Left renal cortex interstitium (tissue), 4 donors: ENCODE results near the gene AFAP1. TPM values are rescaled to one million over a fixed set of nuclear protein-coding genes. Genes with fewer than 3 reads are reported as not detected.

Source experiments
- DNase-seq, 4 donors: peaks; one replicate each; pipeline ENCODE4 v3.0.0-alpha.2; 2013; ENCODE audit warnings: low read depth in 4 of 4, low spot score in 2 of 4, missing footprints in 1 of 4
- polyA plus RNA-seq, 4 donors: library from polyadenylated mRNA; unstranded; fragments of 120-200 nt; gene quantifications; one replicate each; pipeline ENCODE4 v1.2.1, GENCODE V29; 2013; ENCODE audit not compliant: insufficient read length in 4 of 4

AFAP1 gene
- polyA plus RNA-seq, 4 donors: 19.5 to 26.5 (median 24.7) TPM

DNA sequence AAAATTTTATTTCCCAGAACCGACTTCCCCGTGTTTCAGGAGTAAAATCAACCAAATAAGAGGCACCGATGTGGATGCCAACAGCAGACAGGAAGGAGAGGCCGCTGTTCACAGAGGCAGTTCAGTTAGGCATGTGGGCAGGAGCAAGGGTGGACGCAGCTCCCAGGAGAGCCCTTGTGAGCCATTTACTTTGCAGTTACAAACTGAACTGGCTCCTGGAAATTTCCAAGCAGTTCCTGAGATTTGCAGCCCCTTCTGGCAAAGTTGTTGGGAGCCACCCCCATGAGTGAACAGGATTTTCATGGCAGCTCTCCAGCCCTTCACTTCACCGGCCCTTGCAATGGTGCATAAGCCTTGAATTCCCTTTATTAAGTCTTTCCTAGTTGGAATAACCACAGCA, 189.1 kb downstream of the AFAP1 start:
- DNase-seq: no peak

DNA sequence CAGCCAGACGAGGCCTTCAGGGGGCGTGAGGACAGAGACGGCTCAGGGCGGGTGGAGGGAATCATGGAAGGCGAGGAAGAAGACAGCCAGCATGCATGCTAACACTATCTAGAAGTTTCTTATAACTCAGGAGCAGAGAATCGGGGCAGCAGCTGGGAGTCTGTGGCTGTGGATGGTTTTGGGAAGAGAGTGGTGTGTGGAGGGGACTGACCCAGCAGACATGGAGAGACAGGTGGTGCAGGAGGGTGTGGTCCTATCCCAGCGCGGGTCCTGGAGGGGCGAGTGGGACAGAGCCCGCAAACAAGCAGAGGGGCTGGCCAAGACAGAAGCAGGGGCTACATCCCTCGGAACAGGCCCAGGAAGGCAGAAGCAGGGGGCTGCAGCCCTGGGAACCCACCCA, 192.1 kb downstream of the AFAP1 start:
- no peak for DNase-seq

DNA sequence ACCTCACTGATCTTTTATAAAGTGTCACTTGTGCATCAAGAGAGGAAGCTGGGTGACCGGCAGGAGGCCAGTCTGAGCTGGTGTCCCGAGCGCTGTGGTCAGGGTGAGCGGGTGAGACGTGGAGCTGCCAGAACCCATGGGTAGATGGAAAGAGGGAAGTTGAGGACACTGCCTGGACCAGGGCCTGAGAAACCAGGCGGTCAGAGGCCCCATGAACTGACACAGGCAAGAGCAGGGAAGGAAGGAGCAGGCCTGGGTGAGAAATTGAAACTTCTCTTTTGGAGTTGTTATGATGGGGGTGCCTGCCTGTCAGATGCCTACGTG, 192.6 kb downstream of the AFAP1 start:
- no peak for DNase-seq

DNA sequence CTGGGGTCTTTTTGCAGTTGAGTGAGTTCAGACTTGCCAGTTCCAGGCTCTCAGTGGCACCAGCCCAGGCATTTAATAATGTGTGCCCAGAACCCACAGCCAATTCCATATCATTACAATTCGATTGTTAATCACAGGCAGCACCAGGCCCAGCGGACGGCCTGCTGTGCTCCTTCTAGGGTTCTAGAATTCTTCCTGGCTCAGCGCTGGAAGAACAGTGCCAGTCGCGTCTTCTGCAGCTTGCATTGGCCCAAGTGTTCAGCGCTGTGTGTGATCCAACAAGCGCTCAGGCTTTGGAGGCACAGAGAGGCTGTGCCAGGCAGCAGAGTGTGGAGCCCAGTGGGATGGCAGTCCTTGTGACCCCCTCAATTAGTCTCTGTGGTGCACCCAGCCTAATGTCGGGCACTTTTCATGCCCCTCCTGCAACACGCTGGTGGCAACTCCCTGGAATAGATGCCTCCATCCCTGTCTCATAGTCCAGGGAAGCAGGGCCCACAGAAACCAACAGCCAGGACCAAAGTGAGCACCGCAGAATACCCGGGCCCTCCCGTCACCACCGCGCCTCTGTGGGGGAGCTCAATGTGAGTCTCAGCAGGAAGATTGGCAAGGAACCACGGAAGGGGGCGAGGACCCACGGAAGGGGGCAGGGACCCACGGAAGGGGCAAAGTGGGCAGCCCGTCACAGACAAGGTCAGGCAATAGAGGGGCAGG, 193.2 kb downstream of the AFAP1 start:
- no peak for DNase-seq

DNA sequence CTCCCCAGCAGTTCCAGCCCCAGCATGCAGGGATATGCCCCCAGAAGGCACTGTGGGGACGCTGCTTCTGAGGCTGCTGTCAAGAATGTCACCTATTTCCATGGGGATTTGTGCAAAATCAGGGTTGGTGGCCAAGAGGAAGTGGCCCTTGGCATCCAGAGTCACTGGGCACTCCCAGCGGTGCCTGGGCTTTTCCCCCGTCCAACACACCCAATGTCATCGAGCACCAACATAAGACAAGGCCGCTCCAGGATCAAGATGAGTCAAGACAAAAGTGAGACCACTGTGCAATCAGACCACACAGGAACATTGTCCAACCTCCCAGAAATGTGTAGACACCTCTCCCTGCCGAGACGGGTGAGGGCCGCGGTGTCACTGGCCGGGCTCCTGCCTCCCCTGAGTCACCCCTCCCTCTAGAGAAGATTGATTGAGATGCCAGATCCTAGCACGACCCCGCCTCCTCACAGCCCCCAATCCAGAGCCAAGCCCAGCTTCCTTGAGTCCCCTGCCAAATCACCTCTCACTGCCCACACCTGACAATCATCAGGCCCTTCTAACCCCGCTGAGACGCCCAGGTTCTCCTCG, 194.3 kb downstream of the AFAP1 start:
- DNase-seq: no peak

DNA sequence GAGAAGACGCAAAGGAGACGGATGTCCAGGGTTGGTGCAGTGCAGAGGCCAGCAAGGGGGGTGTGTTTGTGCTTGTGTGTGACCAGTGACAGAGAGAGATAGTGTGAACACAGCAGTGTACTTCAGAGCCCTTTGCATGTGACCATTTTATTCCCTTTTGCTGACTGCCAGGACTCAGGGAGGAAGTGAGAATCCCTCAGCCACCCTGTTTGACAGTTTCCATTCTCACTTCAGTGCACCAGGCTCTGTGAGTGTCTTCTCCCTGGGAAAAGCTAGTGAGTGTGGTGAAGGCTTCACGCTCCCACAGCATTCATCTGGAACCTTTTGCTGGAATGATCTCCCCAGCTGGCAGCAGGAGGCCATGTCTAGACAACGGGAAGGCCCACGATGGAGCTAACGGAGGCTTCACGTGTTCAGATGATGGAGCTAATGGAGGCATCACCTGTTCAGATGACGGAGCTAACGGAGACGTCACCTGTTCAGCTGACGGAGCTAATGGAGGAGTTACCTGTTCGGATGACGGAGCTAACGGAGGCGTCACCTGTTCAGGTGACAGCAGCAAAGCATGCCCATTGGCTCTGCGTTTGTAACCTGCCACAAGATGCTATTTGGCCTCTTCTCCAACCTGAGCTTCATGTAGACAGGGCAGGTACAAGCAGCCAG, 195.4 kb downstream of the AFAP1 start:
- DNase-seq: no peak

DNA sequence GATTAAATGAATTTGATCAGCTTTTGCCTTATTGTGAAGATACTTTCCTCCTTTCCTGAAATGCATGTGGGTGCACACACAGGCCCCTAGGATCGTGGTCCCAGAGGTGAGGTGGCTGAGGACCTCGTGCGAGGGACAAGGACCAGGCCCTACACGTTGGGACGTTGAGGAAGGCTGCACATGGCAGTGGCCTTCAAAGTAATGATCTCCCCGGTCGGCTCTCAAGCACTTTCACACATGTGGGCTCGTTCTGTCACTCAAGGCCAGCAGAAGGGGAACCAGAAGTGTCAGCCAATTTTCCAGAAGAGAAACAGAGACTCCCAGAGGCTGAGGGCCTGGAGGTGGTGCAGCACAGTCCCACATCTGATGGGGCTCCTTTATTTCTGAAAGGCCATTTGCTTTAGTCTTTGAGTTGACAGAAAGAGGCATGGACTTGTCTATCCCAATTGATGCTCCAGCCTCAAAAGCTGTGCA, 196.8 kb downstream of the AFAP1 start:
- no peak for DNase-seq

DNA sequence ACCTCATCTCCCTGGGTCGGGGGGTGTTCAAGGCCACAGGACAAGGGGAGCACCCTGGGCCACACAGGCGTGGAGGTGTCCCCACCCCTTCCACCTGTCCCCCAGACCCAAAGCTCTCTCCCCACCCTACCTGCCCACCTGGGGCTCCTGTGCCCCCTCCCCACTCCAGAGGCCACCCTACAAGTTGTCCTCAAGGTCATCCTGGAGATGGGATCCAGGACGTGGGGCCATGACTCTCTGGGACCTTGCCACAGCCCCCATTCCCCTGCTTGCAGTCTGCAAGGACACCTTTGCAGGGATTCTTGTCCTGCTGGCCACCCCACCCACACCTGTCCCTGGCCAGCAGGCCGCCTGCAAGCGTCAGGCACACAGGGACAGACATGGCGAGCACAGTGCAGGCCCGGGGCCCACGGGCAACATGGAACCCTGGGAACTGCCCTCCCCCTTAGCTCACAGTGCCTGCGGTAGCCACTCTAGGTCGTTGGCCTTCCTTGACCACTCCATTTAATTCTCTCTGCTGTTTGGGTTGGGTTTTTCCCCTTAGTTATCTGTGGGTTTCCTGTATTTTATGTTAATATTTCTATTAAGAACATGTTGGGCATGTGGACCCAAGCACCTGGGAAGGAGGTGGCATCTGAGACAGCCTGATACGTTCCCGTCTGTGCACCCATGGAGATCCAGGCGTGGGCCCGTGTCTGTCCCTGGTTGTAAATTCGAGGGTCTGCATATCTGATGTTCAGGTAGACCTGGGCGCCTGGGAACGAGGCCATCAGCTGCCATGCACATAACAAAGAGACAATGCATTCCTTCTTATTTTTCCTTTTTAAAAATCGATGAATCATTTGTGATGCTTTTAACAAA, 197.5 kb downstream of the AFAP1 start:
- no peak for DNase-seq

DNA sequence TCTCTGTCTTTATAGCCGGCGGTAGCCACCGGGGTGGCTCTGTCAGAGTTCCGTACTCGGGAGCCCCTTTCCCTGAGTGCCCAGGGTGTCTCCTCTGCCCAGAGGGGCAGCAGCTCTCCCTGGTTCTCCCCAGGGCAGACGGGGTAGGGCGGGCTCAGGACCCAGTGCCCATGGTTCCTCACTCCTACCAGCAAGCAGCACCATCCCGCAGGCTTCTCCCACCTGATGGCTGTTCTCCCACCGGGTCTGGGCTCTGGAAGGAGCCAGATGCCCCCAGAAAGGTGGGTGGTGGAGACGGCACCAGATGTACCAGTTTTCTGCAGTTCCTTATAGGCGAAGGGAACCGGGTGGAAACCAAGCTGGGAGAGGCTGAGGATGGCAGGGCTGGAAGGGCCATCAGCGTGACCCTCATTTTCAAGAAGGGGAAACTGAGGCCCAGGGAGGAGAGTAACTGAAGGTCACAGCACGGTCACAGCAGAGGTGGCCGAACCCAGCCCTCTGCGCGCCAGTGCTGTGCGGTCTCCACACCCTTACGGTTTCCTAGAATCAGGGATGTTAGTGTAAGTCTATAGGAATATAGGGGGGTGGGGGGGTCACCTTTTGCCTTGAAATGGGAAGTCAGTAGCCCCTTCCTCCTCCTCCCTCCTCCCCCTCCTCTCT, 198.7 kb downstream of the AFAP1 start:
- no peak for DNase-seq

DNA sequence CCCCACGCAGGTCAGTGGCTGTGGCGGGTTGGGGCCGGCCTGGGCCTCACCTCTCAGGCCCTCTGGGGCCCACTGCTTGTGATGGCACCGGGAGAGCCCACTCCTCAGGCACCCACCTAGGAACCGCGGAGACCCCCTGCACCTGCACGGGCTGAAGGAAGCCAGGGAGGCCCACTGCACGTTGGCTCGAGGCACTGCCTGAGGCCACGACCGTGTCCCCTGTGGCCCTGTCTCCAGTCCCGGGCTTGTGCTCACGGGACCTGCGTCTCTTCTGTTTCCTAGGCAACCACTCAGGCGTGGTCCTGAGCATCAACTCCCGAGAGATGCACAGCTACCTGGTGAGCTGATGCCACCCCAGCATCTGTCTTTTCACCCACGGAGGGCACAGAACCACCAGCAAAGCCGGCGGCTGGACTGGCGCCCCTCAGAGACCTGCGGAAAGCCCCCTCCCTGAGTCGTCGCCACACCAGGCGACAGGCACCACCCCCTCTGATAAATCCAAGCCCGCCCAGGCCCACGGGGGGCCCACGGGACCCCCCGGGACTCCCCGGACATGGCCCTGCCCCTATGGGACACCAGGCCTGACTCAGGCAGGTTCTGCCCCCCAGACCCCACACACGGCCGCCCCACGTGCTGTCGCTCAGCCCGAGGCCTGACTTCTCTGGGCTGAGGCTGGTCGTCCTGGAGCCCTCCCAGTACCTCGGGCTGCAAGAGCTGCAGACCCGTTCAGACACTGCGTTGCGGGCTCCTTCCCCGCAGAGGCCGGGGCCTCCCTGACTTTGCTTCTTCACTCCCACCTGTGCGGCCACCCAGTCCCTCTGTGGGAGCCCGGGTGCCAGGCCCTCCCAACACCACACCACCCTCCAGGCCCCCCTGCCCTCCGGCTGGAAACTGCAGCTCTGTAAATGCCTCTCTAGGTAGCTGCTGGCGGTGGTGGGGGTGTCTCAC, 199.5 kb downstream of the AFAP1 start:
- DNase-seq: no peak

DNA sequence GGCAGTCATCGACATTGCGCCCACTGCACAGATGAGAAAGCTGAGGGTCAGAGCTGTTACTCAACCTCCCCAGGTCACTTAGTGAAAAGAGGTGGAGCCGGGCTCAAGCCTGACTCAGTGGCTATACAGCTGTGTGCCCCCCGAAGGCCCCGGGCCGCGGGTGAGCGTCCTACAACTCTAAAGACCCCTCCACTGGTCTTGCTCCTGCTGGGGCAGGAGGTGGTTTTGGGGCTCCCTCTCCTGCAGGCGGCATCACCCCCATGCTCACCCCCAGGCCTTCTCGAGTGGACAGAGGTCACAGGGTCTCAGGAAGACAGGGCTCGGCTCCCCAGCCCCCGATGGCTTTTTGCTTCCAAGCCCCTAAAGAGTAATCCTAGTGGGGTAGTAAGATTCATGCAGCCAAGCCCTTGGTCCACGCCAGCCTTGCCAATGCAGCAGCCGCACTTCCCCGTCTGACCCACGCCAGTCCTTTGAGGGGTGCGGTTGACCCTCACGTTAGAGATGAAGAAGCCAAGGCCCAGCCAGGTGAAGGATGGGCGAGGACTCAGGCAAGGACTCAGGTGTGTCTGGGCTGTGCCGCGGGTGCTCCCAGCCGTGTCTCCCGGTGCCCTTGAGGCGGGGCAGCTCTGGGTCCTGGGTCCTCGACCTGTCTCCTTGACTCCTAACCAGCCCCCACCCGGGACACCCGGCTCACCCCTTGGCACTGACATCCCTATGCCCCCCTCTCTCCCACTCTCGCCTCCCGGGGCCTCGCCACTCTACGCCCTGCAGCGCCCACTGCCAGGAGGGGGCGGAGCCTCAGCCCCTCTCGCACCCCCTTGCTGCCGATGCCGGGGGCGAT, 200.4 kb downstream of the AFAP1 start:
- DNase-seq: no peak

DNA sequence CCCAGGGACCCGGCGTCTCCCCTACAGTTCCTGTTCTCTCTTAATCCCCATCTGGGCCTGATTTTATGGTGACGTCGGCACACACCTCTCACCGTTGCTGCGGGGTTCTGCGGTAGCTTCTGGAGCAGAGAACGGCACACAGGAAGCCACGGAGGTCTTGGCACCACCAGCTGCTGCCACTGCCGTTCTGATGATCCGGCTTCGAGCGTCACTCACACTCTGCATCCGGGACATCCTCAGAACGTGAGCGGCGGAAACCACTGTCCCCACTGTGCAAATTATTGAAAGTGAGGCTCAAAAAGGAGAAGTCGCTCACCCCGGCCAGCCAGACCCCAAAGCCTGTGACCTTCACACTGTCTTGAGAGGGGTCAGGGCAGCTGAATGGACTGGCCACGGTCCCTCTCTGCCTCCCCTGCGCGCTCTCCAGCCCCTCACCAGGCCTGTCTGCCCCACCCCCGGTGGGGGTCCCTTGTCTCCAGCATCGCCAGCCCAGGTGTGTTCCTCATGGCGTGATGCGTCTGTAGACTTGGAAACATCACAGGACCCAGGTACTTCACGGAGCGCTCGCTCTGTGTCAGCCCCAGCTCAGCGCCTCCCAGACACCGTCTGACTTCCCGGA, 201.1 kb downstream of the AFAP1 start:
- no peak for DNase-seq

DNA sequence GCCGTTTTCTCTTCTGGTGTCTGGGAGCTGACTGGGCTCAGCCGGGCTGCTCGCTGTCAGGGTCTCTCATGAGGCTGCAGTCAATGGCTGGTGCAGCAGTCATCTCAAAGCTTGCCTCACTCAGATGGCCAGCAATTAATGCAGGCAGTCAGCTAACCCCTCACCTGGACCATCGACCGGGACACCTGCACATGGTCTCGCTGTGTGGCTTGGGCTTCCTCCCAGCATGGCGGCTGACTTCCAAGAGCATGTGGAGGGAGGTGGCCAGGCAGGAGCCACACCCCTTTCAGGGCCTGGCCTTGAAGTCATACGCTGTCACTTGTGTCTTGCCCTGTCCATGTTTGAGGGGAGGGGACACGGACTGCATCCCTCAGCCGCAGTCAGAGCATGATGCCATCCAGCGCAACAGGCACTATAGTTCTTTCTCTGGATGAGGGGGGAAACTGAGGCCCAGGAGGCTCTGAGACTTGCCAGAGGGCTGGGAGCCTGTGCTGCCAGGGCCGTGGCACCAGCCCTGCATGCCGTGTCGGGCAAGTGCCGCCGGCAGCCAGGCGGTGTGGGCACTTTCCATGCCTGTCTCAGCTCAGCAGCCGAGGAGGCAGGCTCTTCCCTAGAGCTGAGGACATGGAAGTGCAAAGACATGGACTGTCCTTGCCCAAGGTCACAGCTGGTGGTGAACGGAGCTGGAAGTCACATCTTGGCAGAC, 201.8 kb downstream of the AFAP1 start:
- no peak for DNase-seq

DNA sequence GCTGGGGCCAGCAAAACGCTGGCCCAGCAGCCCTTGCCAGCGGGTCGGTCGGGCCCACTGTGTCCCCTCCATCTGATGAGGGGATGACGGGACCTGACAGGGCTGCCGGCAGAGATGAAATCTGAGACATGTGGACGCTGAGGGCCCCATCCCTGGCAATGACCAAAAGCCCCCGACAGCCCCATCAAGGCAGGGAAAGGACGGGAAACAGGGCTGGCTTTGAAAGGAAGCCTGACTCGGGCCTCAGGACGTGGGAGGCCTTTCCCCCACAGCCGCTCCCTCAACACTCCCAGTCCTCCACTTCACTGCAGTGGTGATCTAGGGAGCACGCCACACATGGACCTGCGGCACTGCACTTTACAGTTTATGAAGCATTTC, 202.4 kb downstream of the AFAP1 start:
- DNase-seq: no peak

DNA sequence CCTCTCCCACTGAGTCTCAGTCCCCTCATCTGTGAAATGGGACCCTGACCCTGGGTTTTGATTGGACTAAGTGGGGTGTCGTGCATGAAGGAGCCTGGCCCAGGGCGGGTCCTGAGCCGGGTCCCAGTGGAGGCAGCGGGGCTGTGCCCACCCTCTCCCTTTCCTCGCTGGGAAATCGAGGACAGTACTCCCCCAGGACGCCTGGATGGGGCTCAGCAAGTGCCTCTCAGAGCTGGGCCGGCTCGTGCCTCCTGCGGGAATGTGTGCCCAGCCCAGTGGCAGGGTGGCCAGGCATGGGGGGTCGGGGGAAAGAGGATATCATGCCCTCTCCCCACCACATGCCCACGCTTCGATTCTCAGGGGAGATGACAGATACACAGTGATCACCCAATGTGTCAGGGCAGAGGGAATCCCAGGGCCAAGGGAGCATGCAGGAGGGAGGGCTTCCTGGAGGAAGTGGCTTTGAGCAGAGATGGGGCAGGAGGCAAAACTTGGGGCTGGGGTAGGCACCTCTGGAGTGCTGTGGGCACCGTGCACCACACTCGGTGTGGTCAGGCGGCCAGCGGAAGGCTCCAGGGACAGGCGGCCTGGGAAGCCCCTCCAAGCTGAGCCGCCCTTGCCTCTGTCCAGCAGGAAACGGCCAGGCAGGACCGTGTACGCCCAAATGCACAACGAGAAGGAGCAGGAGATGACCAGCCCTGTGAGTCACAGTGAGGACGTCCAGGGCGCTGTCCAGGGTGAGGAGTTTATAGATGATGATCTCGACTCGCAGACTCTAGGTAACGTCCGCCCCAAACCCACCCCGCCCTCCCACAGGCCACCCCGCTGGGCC, 203.0 kb downstream of the AFAP1 start:
- no peak for DNase-seq

DNA sequence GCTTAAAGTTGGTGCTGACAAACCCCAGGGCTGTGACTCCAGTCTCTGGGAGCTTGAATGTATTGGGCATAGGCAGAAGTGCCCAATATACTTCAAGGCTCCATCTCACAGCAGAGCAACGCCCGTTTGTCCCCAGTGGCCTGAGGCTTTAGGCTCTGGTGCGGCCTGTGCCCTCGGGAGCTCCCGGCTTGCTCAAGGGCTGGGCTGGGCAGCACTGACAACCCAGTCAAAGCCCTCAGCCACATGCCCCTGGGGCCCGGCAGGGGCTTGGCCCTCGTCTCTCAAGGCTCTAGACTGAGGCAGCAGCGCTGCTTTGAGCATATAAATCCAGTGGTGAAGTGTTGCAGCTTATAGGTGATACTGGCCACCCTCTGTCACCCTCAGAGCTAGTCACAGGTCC, 203.7 kb downstream of the AFAP1 start:
- DNase-seq: no peak

DNA sequence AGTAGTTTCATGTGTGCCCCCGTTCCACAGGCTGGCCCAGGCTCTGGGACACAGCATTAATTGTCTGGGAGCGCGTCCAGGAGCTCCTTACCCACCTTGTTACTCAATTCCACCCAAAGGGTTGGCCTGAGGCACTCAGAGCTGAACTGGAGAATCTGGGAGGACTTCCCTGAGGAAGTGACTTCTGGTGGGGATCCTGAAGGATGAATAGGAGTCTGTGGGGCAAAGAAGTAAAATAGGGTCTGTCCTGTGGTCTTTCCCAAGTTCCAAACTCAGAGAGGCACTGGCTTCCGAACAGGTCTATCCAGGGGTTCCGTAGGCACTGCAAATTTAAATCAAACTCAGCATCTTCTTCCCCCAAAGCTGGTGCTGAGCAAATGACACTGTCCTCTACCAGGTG, 204.3 kb downstream of the AFAP1 start:
- no peak for DNase-seq
